K562 (cell line): Measurements from ENCODE around the gene TSC22D1. TPM values are rescaled to one million over a fixed set of nuclear protein-coding genes. Genes with fewer than 3 reads are reported as not detected.

Experiments used
- ATAC-seq: fragments of 200-7000 bp; cut with Tn5 transposase; 3 replicates; pipeline ENCODE4 v1.9.1; 2020; ENCODE audit warnings: moderate library complexity
- BruUV-seq: library from RNA; stranded (reverse); fragments of 400-500 nt; replicated peaks from 2 replicates; lab custom pipeline; 2021; lab: Mats Ljungman, UMichigan
- CTCF ChIA-PET: fragments of 300-600 bp; formaldehyde crosslinking; extraction: SDS; loops from one replicate; lab custom pipeline; 2021; ENCODE audit warnings: low intra/inter-chr PET ratio; lab: Yijun Ruan, JAX
- POLR2A ChIA-PET: fragments of 300-600, 350-650 bp; sonication (Branson Sonifier 250); formaldehyde crosslinking; extraction: SDS; loops from one replicate; lab custom pipeline; 2021; ENCODE audit warnings: antibody characterized with exemption, inconsistent platforms; lab: Yijun Ruan, JAX
- DNase-seq, 4 experiments: peaks; one replicate each; pipeline versions ENCODE4 v3.0.0 to v3.0.0-alpha.2; 2011 to 2018; ENCODE audit warnings: low spot score in 3 of 4, mixed read lengths in 3 of 4; ENCODE audit errors: extremely low read depth in 1 of 4
- FAIRE-seq: peaks from 2 replicates; lab custom pipeline; 2011; peaks lifted over from hg19 to GRCh38; lab: Jason Lieb, UNC
- H2AFZ ChIP-seq: 2 replicates; pipeline ENCODE4 v1.6.0; 2011; ENCODE audit warnings: low read depth, low read length, control low read depth, inconsistent platforms
- H3K27ac ChIP-seq: fragments of 200-600 bp; 3 replicates; pipeline ENCODE4 v1.8.0; 2011; ENCODE audit warnings: low read depth, mild to moderate bottlenecking, control low read depth, inconsistent platforms, low read length, moderate library complexity, mixed read lengths; ENCODE audit errors: extremely low read depth
- H3K27me3 ChIP-seq, 2 experiments: fragments of 300-600 bp in 1 of 2; 2 replicates in 1 of 2; 3 replicates in 1 of 2; pipeline versions ENCODE4 v1.6.0 to v1.8.0; 2011; ENCODE audit warnings: inconsistent platforms in 2 of 2, low read length in 2 of 2, mild to moderate bottlenecking in 1 of 2, mixed read lengths in 1 of 2, moderate library complexity in 1 of 2; ENCODE audit not compliant: control insufficient read depth in 2 of 2, insufficient read depth in 2 of 2
- H3K36me3 ChIP-seq: fragments of 300-600 bp; 3 replicates; pipeline ENCODE4 v1.8.0; 2011; ENCODE audit warnings: mild to moderate bottlenecking, low read length, inconsistent platforms; ENCODE audit not compliant: control insufficient read depth, insufficient read depth
- H3K4me1 ChIP-seq, 2 experiments: fragments of 200-600 bp in 1 of 2; replicated peaks in 1 of 2; 2 replicates in 1 of 2; 3 replicates in 1 of 2; pipeline versions ENCODE4 v1.5.1 to v1.8.0; 2011; ENCODE audit warnings: inconsistent platforms in 2 of 2, low read length in 2 of 2, mild to moderate bottlenecking in 1 of 2, mixed read lengths in 1 of 2, moderate library complexity in 1 of 2; ENCODE audit not compliant: control insufficient read depth in 2 of 2, insufficient read depth in 2 of 2
- H3K4me2 ChIP-seq: 2 replicates; pipeline ENCODE4 v1.6.1; 2011; ENCODE audit warnings: low read length, control low read depth, inconsistent platforms, mixed read lengths; ENCODE audit not compliant: insufficient read depth
- H3K4me3 ChIP-seq: fragments of 200-600 bp; sonication (generic), shearing (Covaris generic); 2 replicates; pipeline ENCODE4 v1.5.1; 2016; ENCODE audit warnings: control low read depth, inconsistent platforms
- H3K79me2 ChIP-seq: fragments of 200-600 bp; 3 replicates; pipeline ENCODE4 v1.8.0; 2011; ENCODE audit warnings: low read length, inconsistent platforms; ENCODE audit not compliant: control insufficient read depth, insufficient read depth
- H3K9ac ChIP-seq, 2 experiments: 2 replicates each; pipeline versions ENCODE4 v1.6.0 to v1.6.1; 2011; ENCODE audit warnings: low read depth in 2 of 2, low read length in 2 of 2, control low read depth in 1 of 2, inconsistent platforms in 1 of 2, mild to moderate bottlenecking in 1 of 2, mixed read lengths in 1 of 2; ENCODE audit not compliant: insufficient read depth in 1 of 2
- H3K9me1 ChIP-seq: one replicate; pipeline ENCODE4 v1.6.0; 2011; ENCODE audit warnings: inconsistent platforms, mild to moderate bottlenecking, low read length, moderate library complexity; ENCODE audit not compliant: control insufficient read depth, insufficient read depth
- H3K9me3 ChIP-seq: replicated peaks from 2 replicates; pipeline ENCODE4 v1.5.1; 2011; ENCODE audit warnings: low read depth, low read length, inconsistent platforms; ENCODE audit not compliant: control insufficient read depth, insufficient read depth
- H4K20me1 ChIP-seq: replicated peaks from 2 replicates; pipeline ENCODE4 v1.6.1; 2011; ENCODE audit warnings: low read length, inconsistent platforms, mixed read lengths; ENCODE audit not compliant: control insufficient read depth, insufficient read depth
- CBFB ChIP-seq: sonication (generic); formaldehyde crosslinking; IDR thresholded peaks from 2 replicates; pipeline ENCODE4 v1.4.0; 2020; ENCODE audit warnings: mild to moderate bottlenecking, missing genetic modification reagents
- DNMT1 ChIP-seq: fragments of 450-650 bp; IDR thresholded peaks from 2 replicates; pipeline ENCODE4 v1.6.1; 2016; ENCODE audit warnings: antibody characterized with exemption, mild to moderate bottlenecking
- GTF2E2 ChIP-seq: fragments of 200-800 bp; sonication (Bioruptor generic); IDR thresholded peaks from 2 replicates; pipeline ENCODE4 v1.6.1; 2016; ENCODE audit warnings: missing genetic modification characterization, missing compliant biosample characterization
- HNRNPK ChIP-seq: fragments of 200-400 bp; formaldehyde crosslinking; IDR thresholded peaks from one replicate; pipeline ENCODE4 v1.6.1; 2018; ENCODE audit warnings: mild to moderate bottlenecking, low read depth, low read length; ENCODE audit not compliant: poor library complexity, severe bottlenecking
- TEAD4 ChIP-seq, 2 experiments: sonication (generic) in 1 of 2; formaldehyde crosslinking in 1 of 2; IDR thresholded peaks; 2 replicates each; pipeline versions ENCODE4 v1.6.1 to v1.8.0; 2012 to 2022; ENCODE audit warnings: borderline replicate concordance in 1 of 2, inconsistent platforms in 1 of 2, low read length in 1 of 2, mild to moderate bottlenecking in 1 of 2, missing genetic modification reagents in 1 of 2
- ZZZ3 ChIP-seq: fragments of 450-650 bp; IDR thresholded peaks from 2 replicates; pipeline ENCODE4 v1.6.1; 2016; ENCODE audit warnings: antibody characterized with exemption, mild to moderate bottlenecking, moderate library complexity
- WGBS: fragments of 100-300 bp; shearing (Covaris generic); methylation state at CpG from one replicate; pipeline ENCODE4 v1.1.6; 2016; ENCODE audit warnings: low coverage, mixed read lengths; ENCODE audit not compliant: insufficient coverage; ENCODE audit errors: missing lambda C conversion rate; 5-methylcytosine and 5-hydroxymethylcytosine counted together
- in situ Hi-C: fragments of 300-500 bp; cut with MboI; formaldehyde crosslinking; loops from 4 replicates; pipeline ENCODE4 v1.15.0; 2018; ENCODE audit warnings: inconsistent platforms, mixed read lengths
- intact Hi-C: fragments of 100-400 bp; cut with micrococcal nuclease; formaldehyde crosslinking; loops from 2 replicates; pipeline ENCODE4 v1.14.2; 2022
- polyA plus RNA-seq, 8 experiments: library from polyadenylated mRNA; depleted of rRNA in 4 of 8; stranded (reverse) in 5 of 8; unstranded in 3 of 8; fragments of >200 nt; fragmentation: Nextera tagmentation in 2 of 8; fragmentation: Illumina TruSeq in 1 of 8; extraction: Ambion mirVana in 2 of 8; extraction: Trizol in 1 of 8; gene quantifications; 2 replicates each; pipeline versions ENCODE4 v1.2.1 to v1.2.3, GENCODE V29; 2011 to 2014; ENCODE audit warnings: inconsistent platforms in 1 of 8, missing spikeins in 1 of 8
- total RNA-seq, 7 experiments: library from RNA; depleted of rRNA in 6 of 7; stranded (reverse); fragments of >200 nt in 6 of 7; fragmentation: Illumina TruSeq in 2 of 7; extraction: Trizol in 2 of 7; gene quantifications; 2 replicates each; pipeline versions ENCODE4 v1.2.1 to v1.2.3, GENCODE V29; 2011 to 2021; ENCODE audit warnings: low replicate concordance in 1 of 7
- TF ChIP-seq, protein P1 (sequence below), 3 experiments: IDR thresholded peaks in 2 of 3; conservative IDR thresholded peaks in 1 of 3; 2 replicates each; pipeline ENCODE4 v1.5.1; 2011 to 2012; ENCODE audit warnings: low read length in 3 of 3, mild to moderate bottlenecking in 3 of 3, control low read depth in 2 of 3, improper control_type of control experiment in 1 of 3, inconsistent platforms in 1 of 3, low read depth in 1 of 3, mixed read lengths in 1 of 3, moderate library complexity in 1 of 3; ENCODE audit not compliant: insufficient read depth in 2 of 3

TSC22D1 gene
- total and polyA plus RNA-seq, 9 of the 15 experiments (the other 6 are each of a cell fraction or from before 2014, with no cell fraction given), result 2.6 to 19.8 (median 8.4) TPM

DNA sequence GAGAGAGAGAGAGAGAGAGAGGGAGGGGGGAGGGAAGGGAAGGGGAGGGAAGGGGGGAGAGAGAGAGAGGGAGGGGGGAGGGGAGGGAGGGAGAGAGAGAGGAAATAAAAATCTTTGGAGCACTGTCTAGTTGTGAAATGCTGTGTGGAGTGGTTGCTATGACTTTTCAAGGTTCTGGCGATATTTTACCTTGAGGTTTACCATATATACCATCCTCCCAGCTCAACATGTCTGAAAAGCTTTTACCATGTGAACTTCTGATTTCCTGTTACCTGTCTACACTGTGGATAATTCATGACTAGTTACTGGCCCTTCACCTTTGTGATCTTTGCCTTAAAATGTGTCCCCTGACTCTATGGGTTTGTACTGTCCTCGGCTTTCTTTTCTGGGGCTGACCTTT, 164.3 kb downstream of the TSC22D1 start:
- WGBS, result 21% methylated on average over 2 of the region's 2 CpGs
- no peak for FAIRE-seq
- POLR2A ChIA-PET, result no interaction called here

GRCh38 chr13:44410328-44410859, 165.7 kb downstream of the TSC22D1 start:
- H2AFZ ChIP-seq, result no peak overlapping the region
- ATAC-seq (peak; percentile 63), DNase-seq (no peak), FAIRE-seq (no peak)
- H3K9me1 ChIP-seq, result no peaks in the 10 kb centered on the region
- BruUV-seq, result no TSS peak
- H3K4me2 ChIP-seq, result no peak overlapping the region
- H3K27me3 ChIP-seq, result no peaks in the 10 kb centered on the region; a peak in 1 of 5 replicates
- TF ChIP-seq TEAD4 (IDR thresholded peaks at IDR 0.05; ENCODE audit: low read length) (no peak), TEAD4 (CRISPR knock-in tag; IDR thresholded peaks at IDR 0.05; ENCODE audit: borderline replicate concordance) (no peak), CBFB (CRISPR knock-in tag) (no peak)
- TF ChIP-seq, protein P1, sequence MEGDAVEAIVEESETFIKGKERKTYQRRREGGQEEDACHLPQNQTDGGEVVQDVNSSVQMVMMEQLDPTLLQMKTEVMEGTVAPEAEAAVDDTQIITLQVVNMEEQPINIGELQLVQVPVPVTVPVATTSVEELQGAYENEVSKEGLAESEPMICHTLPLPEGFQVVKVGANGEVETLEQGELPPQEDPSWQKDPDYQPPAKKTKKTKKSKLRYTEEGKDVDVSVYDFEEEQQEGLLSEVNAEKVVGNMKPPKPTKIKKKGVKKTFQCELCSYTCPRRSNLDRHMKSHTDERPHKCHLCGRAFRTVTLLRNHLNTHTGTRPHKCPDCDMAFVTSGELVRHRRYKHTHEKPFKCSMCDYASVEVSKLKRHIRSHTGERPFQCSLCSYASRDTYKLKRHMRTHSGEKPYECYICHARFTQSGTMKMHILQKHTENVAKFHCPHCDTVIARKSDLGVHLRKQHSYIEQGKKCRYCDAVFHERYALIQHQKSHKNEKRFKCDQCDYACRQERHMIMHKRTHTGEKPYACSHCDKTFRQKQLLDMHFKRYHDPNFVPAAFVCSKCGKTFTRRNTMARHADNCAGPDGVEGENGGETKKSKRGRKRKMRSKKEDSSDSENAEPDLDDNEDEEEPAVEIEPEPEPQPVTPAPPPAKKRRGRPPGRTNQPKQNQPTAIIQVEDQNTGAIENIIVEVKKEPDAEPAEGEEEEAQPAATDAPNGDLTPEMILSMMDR (IDR thresholded peaks at IDR 0.05 in 2 of 3, conservative IDR thresholded peaks at IDR 0.05 in 1 of 3; ENCODE audit: insufficient read depth in 2 of 3, low read depth in 1 of 3, low read length in 3 of 3), result peak in 2 of 3 experiments; percentile 8 to 28; a peak in 1 of 6 replicates
- no peak overlapping the region for H3K27ac ChIP-seq
- 40% methylated on average over 6 of the region's 6 CpGs for WGBS
- H3K9ac ChIP-seq, result no peak overlapping the region
- H3K4me3 ChIP-seq, result no peak overlapping the region
- no peaks in the 10 kb centered on the region for H3K9me3 ChIP-seq
- CTCF ChIA-PET, result no interaction called here
- peaks cover 8 to 10% of the 10 kb centered on the region in 2 experiments; a peak in 4 of 5 replicates for H3K4me1 ChIP-seq
- POLR2A ChIA-PET, result no interaction called here
- intact Hi-C loops (no loop called here), in situ Hi-C loops (no loop called here)
- no peaks in the 10 kb centered on the region for H3K79me2 ChIP-seq
- H4K20me1 ChIP-seq, result no peaks in the 10 kb centered on the region
- H3K36me3 ChIP-seq, result no peaks in the 10 kb centered on the region

More for the DNA sequence above, 164.3 kb downstream of the TSC22D1 start:
- H3K27me3 ChIP-seq, result no peaks in the 10 kb centered on the region
- no peak for TF ChIP-seq GTF2E2 (tag)
- TF ChIP-seq HNRNPK, result peak; percentile 40
- TF ChIP-seq DNMT1, result no peak
- no peak for TF ChIP-seq ZZZ3
- DNase-seq, result no peak
- no peaks in the 10 kb centered on the region for H3K79me2 ChIP-seq
- in situ Hi-C loops (no loop called here), intact Hi-C loops (no loop called here)
- H3K36me3 ChIP-seq, result no peaks in the 10 kb centered on the region
- peaks cover 8 to 15% of the 10 kb centered on the region in 2 experiments; a peak in 4 of 5 replicates for H3K4me1 ChIP-seq
- no peak overlapping the region for H3K4me3 ChIP-seq
- H2AFZ ChIP-seq, result peak overlapping the region; percentile 56
- no peak overlapping the region for H3K27ac ChIP-seq
- H3K9ac ChIP-seq, result no peak overlapping the region
- no peaks in the 10 kb centered on the region for H3K9me1 ChIP-seq
- ATAC-seq, result no peak
- no peaks in the 10 kb centered on the region for H3K9me3 ChIP-seq
- no peaks in the 10 kb centered on the region for H4K20me1 ChIP-seq
- CTCF ChIA-PET, result no interaction called here
- BruUV-seq, result no TSS peak
- no peak overlapping the region for H3K4me2 ChIP-seq
